ENCODE measurements around the gene GGCT. TPM values are rescaled to one million over a fixed set of nuclear protein-coding genes. Genes with fewer than 3 reads are reported as not detected.
"Not testable (repeated sequence)": the region's sequence is repeated elsewhere in the genome, so short reads cannot be mapped to it uniquely, and the experiment has no call there.

The GGCT gene
- total and polyA plus RNA-seq, 12 donors = 18.6 to 67.8 (median 41.3) TPM

DNA sequence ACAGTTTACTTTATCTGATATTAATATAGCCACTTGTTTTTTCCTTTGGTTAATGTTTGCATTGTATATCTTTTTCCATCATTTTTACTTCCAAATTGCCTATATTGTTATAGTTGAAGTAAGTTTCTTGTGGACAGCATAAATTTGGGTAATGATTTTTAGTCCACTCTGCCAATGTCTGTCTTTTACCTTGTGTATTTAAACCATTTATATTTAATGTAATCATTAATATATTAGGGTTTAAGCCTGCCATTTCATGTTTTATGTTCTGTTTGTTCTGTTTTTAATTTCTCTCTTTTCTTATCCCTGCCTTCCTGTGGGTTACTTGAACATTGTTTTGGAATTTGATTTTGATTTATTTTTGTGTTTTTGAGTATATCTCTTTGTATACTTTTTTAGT, 13.2 kb downstream of the GGCT start:
- Histone ChIP-seq H3K27ac (no peak overlapping the region), H3K9me3 (replicated peaks in 1 of 3) (no peaks in the 10 kb centered on the region), H3K27me3 (no peaks in the 10 kb centered on the region), H3K4me1 (replicated peaks in 1 of 2) (no peaks in the 10 kb centered on the region), H3K4me3 (no peak overlapping the region), H3K36me3 (replicated peaks in 1 of 2) (peaks cover 0 to under 1% of the 10 kb centered on the region in 2 donors)
- intact Hi-C loops (cut with DNase I) = no loop called here
- no peak for TF ChIP-seq POLR2A (IDR thresholded peaks at IDR 0.05)
- TF ChIP-seq, protein P1, sequence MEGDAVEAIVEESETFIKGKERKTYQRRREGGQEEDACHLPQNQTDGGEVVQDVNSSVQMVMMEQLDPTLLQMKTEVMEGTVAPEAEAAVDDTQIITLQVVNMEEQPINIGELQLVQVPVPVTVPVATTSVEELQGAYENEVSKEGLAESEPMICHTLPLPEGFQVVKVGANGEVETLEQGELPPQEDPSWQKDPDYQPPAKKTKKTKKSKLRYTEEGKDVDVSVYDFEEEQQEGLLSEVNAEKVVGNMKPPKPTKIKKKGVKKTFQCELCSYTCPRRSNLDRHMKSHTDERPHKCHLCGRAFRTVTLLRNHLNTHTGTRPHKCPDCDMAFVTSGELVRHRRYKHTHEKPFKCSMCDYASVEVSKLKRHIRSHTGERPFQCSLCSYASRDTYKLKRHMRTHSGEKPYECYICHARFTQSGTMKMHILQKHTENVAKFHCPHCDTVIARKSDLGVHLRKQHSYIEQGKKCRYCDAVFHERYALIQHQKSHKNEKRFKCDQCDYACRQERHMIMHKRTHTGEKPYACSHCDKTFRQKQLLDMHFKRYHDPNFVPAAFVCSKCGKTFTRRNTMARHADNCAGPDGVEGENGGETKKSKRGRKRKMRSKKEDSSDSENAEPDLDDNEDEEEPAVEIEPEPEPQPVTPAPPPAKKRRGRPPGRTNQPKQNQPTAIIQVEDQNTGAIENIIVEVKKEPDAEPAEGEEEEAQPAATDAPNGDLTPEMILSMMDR (IDR thresholded peaks at IDR 0.05) = no peak
- DNase-seq = no peak

DNA sequence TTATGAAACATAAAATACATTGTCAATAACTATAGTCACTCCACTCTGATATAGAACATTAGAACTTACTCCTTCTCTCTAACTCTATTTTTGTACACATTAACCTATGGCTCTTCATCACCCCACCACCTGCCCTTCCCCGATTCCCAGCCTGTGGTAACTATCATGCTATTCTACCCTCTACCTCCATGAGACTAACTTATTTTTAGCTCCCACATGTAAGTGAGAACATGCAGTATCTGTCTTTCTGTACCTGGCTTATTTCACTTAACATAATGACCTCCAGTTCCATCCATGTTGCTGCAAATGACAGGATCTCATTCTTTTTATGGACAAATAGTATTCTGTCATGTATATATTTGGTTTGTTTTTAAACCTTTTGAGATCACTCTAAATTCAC, 17.3 kb downstream of the GGCT start:
- Histone ChIP-seq H3K36me3 (replicated peaks in 1 of 2) (no peaks in the 10 kb centered on the region), H3K9me3 (replicated peaks in 1 of 3) (no peaks in the 10 kb centered on the region), H3K4me1 (replicated peaks in 1 of 2) (no peaks in the 10 kb centered on the region), H3K27me3 (no peaks in the 10 kb centered on the region), H3K4me3 (no peak overlapping the region), H3K27ac (no peak overlapping the region)
- no peak for DNase-seq
- TF ChIP-seq, protein P1 (IDR thresholded peaks at IDR 0.05) = no peak
- TF ChIP-seq POLR2A (IDR thresholded peaks at IDR 0.05) = no peak
- intact Hi-C loops (cut with DNase I) = no loop called here
- 74 to 86% (median 79%) methylated on average over 1 of the region's 1 CpG for WGBS, 4 donors

DNA sequence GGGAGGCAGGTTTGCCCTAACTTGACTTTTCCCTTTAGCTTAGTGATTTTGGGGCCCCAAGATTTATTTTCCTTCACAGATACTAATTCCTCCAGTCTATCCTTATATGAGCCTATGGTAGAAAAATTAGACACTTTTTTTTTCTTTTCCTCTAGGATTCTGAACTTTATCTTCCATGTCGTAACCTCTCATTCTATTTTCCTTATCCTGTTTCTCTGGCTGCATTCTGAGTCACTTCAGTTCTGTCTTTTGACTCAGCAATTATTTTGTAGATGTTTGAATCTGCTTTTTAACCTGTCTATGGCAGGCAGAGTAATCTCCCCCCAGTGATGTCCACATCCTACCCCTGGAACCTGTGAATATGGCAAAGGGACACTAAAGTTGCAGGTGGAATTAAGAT, 19.0 kb downstream of the GGCT start:
- WGBS, 4 donors = 69 to 91% (median 81%) methylated on average over 1 of the region's 1 CpG
- no peaks in the 10 kb centered on the region for H3K4me1 ChIP-seq (replicated peaks in 1 of 2)
- intact Hi-C loops (cut with DNase I) = no loop called here
- H3K9me3 ChIP-seq (replicated peaks in 1 of 3) = no peaks in the 10 kb centered on the region
- no peaks in the 10 kb centered on the region for H3K27me3 ChIP-seq
- no peak overlapping the region for H3K4me3 ChIP-seq
- no peak for DNase-seq
- H3K36me3 ChIP-seq (replicated peaks in 1 of 2) = no peaks in the 10 kb centered on the region
- no peak for TF ChIP-seq POLR2A (IDR thresholded peaks at IDR 0.05)
- TF ChIP-seq, protein P1 (IDR thresholded peaks at IDR 0.05) = no peak
- H3K27ac ChIP-seq = no peak overlapping the region

DNA sequence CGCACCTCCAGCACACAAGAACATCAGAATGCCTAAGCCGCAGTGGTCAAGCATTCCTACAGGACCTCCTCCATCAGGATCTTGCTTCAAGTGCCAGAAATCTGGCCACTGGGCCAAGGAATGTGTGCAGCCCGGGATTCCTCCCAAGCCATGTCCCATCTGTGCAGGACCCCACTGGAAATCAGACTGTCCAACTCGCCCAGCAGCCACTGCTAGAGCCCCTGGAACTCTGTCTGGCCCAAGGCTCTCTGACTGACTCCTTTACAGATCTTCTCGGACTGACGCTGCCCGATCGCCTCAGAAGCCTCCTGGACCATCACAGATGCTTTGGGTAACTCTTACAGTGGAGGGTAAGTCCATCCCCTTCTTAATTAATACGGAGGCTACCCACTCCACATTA, 23.2 kb downstream of the GGCT start:
- H3K27me3 ChIP-seq; DNase-seq; H3K27ac ChIP-seq; H3K9me3 ChIP-seq (replicated peaks in 1 of 3); H3K4me3 ChIP-seq; intact Hi-C loops (cut with DNase I); H3K36me3 ChIP-seq (replicated peaks in 1 of 2): not testable (repeated sequence)
- peaks cover 0 to 20% of the 10 kb centered on the region in 2 donors for H3K4me1 ChIP-seq (replicated peaks in 1 of 2)
- WGBS, 4 donors = 89 to 96% (median 93%) methylated on average over 8 to 9 of the region's 9 CpGs

All from adrenal gland (tissue), 12 donors.